Endodermal cell (in vitro differentiated cells): ENCODE data around the gene PCCA. TPM values are rescaled to one million over a fixed set of nuclear protein-coding genes. Genes with fewer than 3 reads are reported as not detected.
"Not testable (repeated sequence)": the region's sequence is repeated elsewhere in the genome, so short reads cannot be mapped to it uniquely, and the experiment has no call there.

Source experiments
- DNase-seq: peaks from one replicate; pipeline ENCODE4 v3.0.0-alpha.2; 2017
- H3K27ac ChIP-seq: 2 replicates; pipeline ENCODE4 v1.5.1; 2013; ENCODE audit warnings: mild to moderate bottlenecking, low read depth, low read length, moderate library complexity
- H3K27me3 ChIP-seq: 2 replicates; pipeline ENCODE4 v1.6.1; 2013; ENCODE audit warnings: mild to moderate bottlenecking, low read length, moderate library complexity; ENCODE audit not compliant: insufficient read depth, control insufficient read depth, poor library complexity, severe bottlenecking
- H3K36me3 ChIP-seq: 2 replicates; pipeline ENCODE4 v1.7.0; 2013; ENCODE audit warnings: mild to moderate bottlenecking, low read length, moderate library complexity; ENCODE audit not compliant: control insufficient read depth, insufficient read depth
- H3K4me1 ChIP-seq: one replicate; pipeline ENCODE4 v1.7.0; 2013; ENCODE audit warnings: low read length; ENCODE audit not compliant: control insufficient read depth, insufficient read depth
- H3K4me3 ChIP-seq: 2 replicates; pipeline ENCODE4 v1.5.1; 2013; ENCODE audit warnings: mild to moderate bottlenecking, low read length, moderate library complexity
- H3K9ac ChIP-seq: 2 replicates; pipeline ENCODE4 v1.6.1; 2013; ENCODE audit warnings: mild to moderate bottlenecking, low read length, moderate library complexity; ENCODE audit not compliant: poor library complexity, severe bottlenecking; ENCODE audit errors: extremely low read depth
- H3K9me3 ChIP-seq: 2 replicates; pipeline ENCODE4 v1.6.1; 2013; ENCODE audit warnings: mild to moderate bottlenecking, low read length, moderate library complexity; ENCODE audit not compliant: control insufficient read depth
- H3K27ac Mint-ChIP-seq: 2 replicates; pipeline ENCODE4 v1.8.0; 2020; ENCODE audit warnings: mixed read lengths
- H3K27me3 Mint-ChIP-seq: 2 replicates; pipeline ENCODE4 v1.8.0; 2021; ENCODE audit warnings: mild to moderate bottlenecking, mixed read lengths; ENCODE audit not compliant: insufficient read depth
- H3K36me3 Mint-ChIP-seq: 2 replicates; pipeline ENCODE4 v1.8.0; 2020; ENCODE audit warnings: low read depth, mixed read lengths
- H3K4me1 Mint-ChIP-seq: 2 replicates; pipeline ENCODE4 v1.8.0; 2020; ENCODE audit warnings: mixed read lengths
- H3K4me3 Mint-ChIP-seq: 2 replicates; pipeline ENCODE4 v1.8.0; 2020; ENCODE audit warnings: mild to moderate bottlenecking, moderate library complexity, mixed read lengths
- H3K9me3 Mint-ChIP-seq: 2 replicates; pipeline ENCODE4 v1.8.0; 2020; ENCODE audit warnings: mild to moderate bottlenecking, mixed read lengths
- CTCF ChIP-seq: fragments of 200-600 bp; sonication (generic); conservative IDR thresholded peaks from 2 replicates; pipeline ENCODE4 v1.5.0; 2021; ENCODE audit warnings: antibody characterized with exemption, mild to moderate bottlenecking
- WGBS, 2 experiments: methylation state at CpG; one replicate each; pipeline versions ENCODE4 v1.1.5 to v1.1.7; 2013; ENCODE audit warnings: missing lambda C conversion rate in 2 of 2, mixed read lengths in 1 of 2; ENCODE audit not compliant: insufficient coverage in 1 of 2, insufficient read length in 1 of 2; 5-methylcytosine and 5-hydroxymethylcytosine counted together
- total RNA-seq, 2 donors: library from RNA; stranded (reverse); fragmentation: NEBNext Ultra II Directional in 1 of 2; extraction: Animal tissue kit (Norgen Biotek cat#: 25700) in 1 of 2; gene quantifications; 2 replicates in 1 of 2; 3 replicates in 1 of 2; pipeline ENCODE4 v1.2.1, GENCODE V29; 2021

Gene PCCA
- total RNA-seq, 2 donors from 2014 or later, result 60.2 to 67.2 TPM

DNA sequence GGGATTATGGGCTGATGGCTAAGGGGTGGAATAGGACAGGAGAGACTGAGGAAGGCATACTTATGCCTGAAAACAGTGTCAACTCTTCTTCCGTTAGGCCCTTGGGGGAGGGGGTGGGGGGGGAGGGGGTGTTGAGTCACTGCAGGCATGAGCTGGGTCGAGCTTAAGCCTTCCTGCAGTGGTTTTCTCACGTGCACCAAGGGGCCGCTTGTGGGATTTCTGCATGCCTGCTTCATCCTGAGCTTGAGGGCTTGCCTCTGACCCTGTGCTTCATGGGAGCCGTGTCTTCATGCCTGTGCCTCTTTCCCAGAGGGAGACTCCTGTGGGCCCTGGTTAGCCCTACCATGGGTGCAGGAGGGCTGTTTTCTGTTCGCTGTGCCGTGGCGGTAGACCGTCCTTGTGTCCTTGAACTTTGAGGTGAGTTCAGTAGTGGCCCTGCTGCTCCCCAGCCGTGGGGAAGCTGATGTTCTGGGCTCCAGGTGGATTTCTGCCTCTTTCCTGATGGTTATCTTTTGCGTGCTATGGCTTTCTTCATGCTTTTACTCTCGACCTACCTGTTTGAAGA is 186.1 kb downstream of the PCCA start:
- no peaks in the 10 kb centered on the region for H3K27me3 ChIP-seq
- H3K4me1 ChIP-seq, result peaks cover 9% of the 10 kb centered on the region
- H3K9ac ChIP-seq, result no peak overlapping the region
- H3K36me3 ChIP-seq, result peaks cover 45% of the 10 kb centered on the region
- Mint-ChIP-seq H3K4me1 (peaks cover 14% of the 10 kb centered on the region), H3K9me3 (no peaks in the 10 kb centered on the region), H3K4me3 (no peak overlapping the region), H3K36me3 (peaks cover 39% of the 10 kb centered on the region), H3K27me3 (no peaks in the 10 kb centered on the region), H3K27ac (peak overlapping the region; percentile 74)
- DNase-seq, result peak; percentile 68
- TF ChIP-seq CTCF, result no peak
- no peaks in the 10 kb centered on the region for H3K9me3 ChIP-seq
- 88% methylated on average over 4 to 11 of the region's 12 CpGs for WGBS, 2 experiments
- H3K27ac ChIP-seq, result no peak overlapping the region
- H3K4me3 ChIP-seq, result no peak overlapping the region

DNA sequence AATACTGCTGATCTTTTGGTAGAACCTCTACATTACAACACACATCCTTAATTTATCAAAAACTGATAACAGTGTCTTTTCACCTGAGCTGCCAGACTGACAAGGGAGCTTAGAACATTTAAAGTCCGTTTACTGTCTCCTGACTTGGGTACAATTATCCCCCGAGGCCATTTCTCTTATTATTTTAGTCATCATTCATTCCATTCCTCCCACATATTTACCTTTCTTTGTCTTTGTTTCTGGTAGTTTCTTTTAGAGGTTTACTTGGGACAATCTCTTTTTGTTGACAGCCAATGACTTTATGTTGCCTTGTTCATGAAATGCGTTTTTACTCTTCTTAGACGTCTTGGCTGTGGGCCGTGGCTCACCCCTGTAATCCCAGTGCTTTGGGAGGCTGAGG is 186.9 kb downstream of the PCCA start:
- peaks cover 14% of the 10 kb centered on the region for H3K4me1 Mint-ChIP-seq
- peaks cover 9% of the 10 kb centered on the region for H3K4me1 ChIP-seq

DNA sequence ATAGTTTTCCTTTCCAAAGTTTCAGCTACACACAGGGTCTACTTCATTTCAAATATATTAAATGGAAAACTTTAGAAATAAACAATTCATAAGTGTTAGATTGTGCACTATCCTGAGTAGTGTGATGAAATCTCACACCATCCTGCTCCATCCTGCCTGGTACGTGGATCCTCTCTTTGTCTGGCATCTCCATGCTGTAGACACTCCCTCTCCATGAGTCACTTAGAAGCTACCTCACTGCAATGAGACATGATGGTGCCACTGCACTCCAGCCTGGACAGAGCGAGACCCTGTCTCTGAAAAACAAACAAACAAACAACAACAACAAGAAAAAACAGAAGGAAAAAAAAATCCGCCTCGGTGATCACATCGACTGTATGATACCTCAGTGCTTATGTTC is 191.8 kb downstream of the PCCA start:
- no peak overlapping the region for H3K4me3 ChIP-seq
- H3K9me3 ChIP-seq, result peaks cover 9% of the 10 kb centered on the region
- WGBS, 2 experiments, result 92 to 100% methylated on average over 4 to 5 of the region's 5 CpGs
- no peaks in the 10 kb centered on the region for H3K27me3 Mint-ChIP-seq
- no peak overlapping the region for H3K4me3 Mint-ChIP-seq
- peaks cover 6% of the 10 kb centered on the region for H3K4me1 ChIP-seq
- peaks cover 5% of the 10 kb centered on the region for H3K9me3 Mint-ChIP-seq
- no peak for TF ChIP-seq CTCF
- no peak overlapping the region for H3K27ac Mint-ChIP-seq
- peaks cover 48% of the 10 kb centered on the region for H3K36me3 ChIP-seq
- H3K27me3 ChIP-seq, result no peaks in the 10 kb centered on the region
- no peak for DNase-seq
- no peak overlapping the region for H3K27ac ChIP-seq
- H3K36me3 Mint-ChIP-seq, result peaks cover 52% of the 10 kb centered on the region
- H3K4me1 Mint-ChIP-seq, result peaks cover 3% of the 10 kb centered on the region
- H3K9ac ChIP-seq, result no peak overlapping the region

More for the DNA sequence above, 186.9 kb downstream of the PCCA start:
- Mint-ChIP-seq H3K4me3 (no peak overlapping the region), H3K36me3 (peaks cover 39% of the 10 kb centered on the region), H3K9me3 (peaks cover under 1% of the 10 kb centered on the region), H3K27ac (no peak overlapping the region), H3K27me3 (no peaks in the 10 kb centered on the region)
- H3K27ac ChIP-seq, result no peak overlapping the region
- DNase-seq, result no peak
- no peak for TF ChIP-seq CTCF
- peaks cover 52% of the 10 kb centered on the region for H3K36me3 ChIP-seq
- no peaks in the 10 kb centered on the region for H3K27me3 ChIP-seq
- H3K9me3 ChIP-seq, result no peaks in the 10 kb centered on the region
- H3K9ac ChIP-seq, result no peak overlapping the region
- H3K4me3 ChIP-seq, result no peak overlapping the region
- WGBS, 2 experiments, result 83 to 100% methylated on average over 2 to 5 of the region's 5 CpGs

- not testable (repeated sequence) for H3K9me3 ChIP-seq, H3K27me3 ChIP-seq, H3K9ac ChIP-seq, H3K4me3 ChIP-seq, H3K4me1 Mint-ChIP-seq, H3K27ac Mint-ChIP-seq, H3K4me3 Mint-ChIP-seq, DNase-seq, H3K4me1 ChIP-seq, H3K27me3 Mint-ChIP-seq, H3K27ac ChIP-seq, H3K9me3 Mint-ChIP-seq
- peaks cover 36% of the 10 kb centered on the region for H3K36me3 ChIP-seq
- peaks cover 46% of the 10 kb centered on the region for H3K36me3 Mint-ChIP-seq
- 97% methylated on average over 7 to 16 of the region's 16 CpGs for WGBS, 2 experiments
Measured at GRCh38 chr13:100282306-100282705, 193.4 kb downstream of the PCCA start.
